Caco-2 (cell line): ENCODE measurements around the gene BLTP3A. TPM values are rescaled to one million over a fixed set of nuclear protein-coding genes. Genes with fewer than 3 reads are reported as not detected.

ENCODE experiments used
- BruUV-seq: library from RNA; stranded (reverse); fragments of 400-500 nt; replicated peaks from 2 replicates; lab custom pipeline; 2021; lab: Mats Ljungman, UMichigan
- CTCF ChIA-PET: fragments of 300-600 bp; sonication (Branson Sonifier 250); formaldehyde crosslinking; loops from one replicate; lab custom pipeline; 2022; ENCODE audit warnings: antibody characterized with exemption; lab: Charles Lee
- POLR2A ChIA-PET: fragments of 300-600 bp; sonication (Branson Sonifier 250); formaldehyde crosslinking; loops from one replicate; lab custom pipeline; 2022; ENCODE audit warnings: antibody characterized with exemption; lab: Charles Lee
- DNase-seq, 2 experiments: peaks; one replicate each; pipeline versions ENCODE4 v3.0.0 to v3.0.0-alpha.2; 2020 to 2022
- H3K27me3 ChIP-seq: replicated peaks from 2 replicates; pipeline ENCODE4 v1.6.0; 2011; ENCODE audit warnings: low read length; ENCODE audit not compliant: control insufficient read depth, insufficient read depth
- H3K36me3 ChIP-seq: 2 replicates; pipeline ENCODE4 v1.5.1; 2011; ENCODE audit warnings: low read length; ENCODE audit not compliant: control insufficient read depth, insufficient read depth
- H3K4me1 ChIP-seq: fragments of 250-450 bp; sonication (Bioruptor Pico); 2 replicates; pipeline ENCODE4 v1.5.1; 2020; ENCODE audit warnings: mild to moderate bottlenecking
- H3K4me3 ChIP-seq: 2 replicates; pipeline ENCODE4 v1.5.1; 2011; ENCODE audit warnings: low read depth, mild to moderate bottlenecking, control low read depth, low read length
- H3K9me3 ChIP-seq: fragments of 250-450 bp; sonication (Bioruptor Pico); 2 replicates; pipeline ENCODE4 v1.5.1; 2020; ENCODE audit warnings: mild to moderate bottlenecking, moderate library complexity
- H3K27ac Mint-ChIP-seq: one replicate; pipeline ENCODE4 v1.8.0; 2022; ENCODE audit warnings: mixed read lengths; ENCODE audit not compliant: unreplicated experiment
- H3K27me3 Mint-ChIP-seq: one replicate; pipeline ENCODE4 v1.8.0; 2022; ENCODE audit warnings: mixed read lengths; ENCODE audit not compliant: insufficient read depth, unreplicated experiment
- H3K36me3 Mint-ChIP-seq: one replicate; pipeline ENCODE4 v1.8.0; 2022; ENCODE audit warnings: mild to moderate bottlenecking, mixed read lengths; ENCODE audit not compliant: insufficient read depth, unreplicated experiment
- H3K4me1 Mint-ChIP-seq: one replicate; pipeline ENCODE4 v1.8.0; 2022; ENCODE audit warnings: low read depth, mixed read lengths; ENCODE audit not compliant: unreplicated experiment
- H3K4me3 Mint-ChIP-seq: one replicate; pipeline ENCODE4 v1.8.0; 2022; ENCODE audit warnings: mild to moderate bottlenecking, moderate library complexity, mixed read lengths; ENCODE audit not compliant: unreplicated experiment
- H3K9me3 Mint-ChIP-seq: one replicate; pipeline ENCODE4 v1.8.0; 2022; ENCODE audit warnings: mixed read lengths; ENCODE audit not compliant: unreplicated experiment
- intact Hi-C: fragments of 100-400 bp; cut with micrococcal nuclease; formaldehyde crosslinking; loops from one replicate; pipeline ENCODE4 v1.10.0; 2022; ENCODE audit not compliant: unreplicated experiment
- total RNA-seq: library from RNA; stranded (reverse); gene quantifications from 2 replicates; pipeline ENCODE4 v1.2.3, GENCODE V29; 2022
- TF ChIP-seq, protein P1 (sequence below), 2 experiments: fragments of 200-600 bp in 1 of 2; IDR thresholded peaks; 1 replicate in 1 of 2; 2 replicates in 1 of 2; pipeline versions ENCODE4 v1.5.1 to v1.8.0; 2011 to 2022; ENCODE audit warnings: antibody characterized with exemption in 1 of 2, control low read depth in 1 of 2, inconsistent platforms in 1 of 2, low read depth in 1 of 2, low read length in 1 of 2, mild to moderate bottlenecking in 1 of 2, moderate library complexity in 1 of 2; ENCODE audit not compliant: insufficient read depth in 1 of 2, severe bottlenecking in 1 of 2, unreplicated experiment in 1 of 2

The BLTP3A gene
- total RNA-seq, 1 experiment from 2014 or later: 41.6 TPM

DNA sequence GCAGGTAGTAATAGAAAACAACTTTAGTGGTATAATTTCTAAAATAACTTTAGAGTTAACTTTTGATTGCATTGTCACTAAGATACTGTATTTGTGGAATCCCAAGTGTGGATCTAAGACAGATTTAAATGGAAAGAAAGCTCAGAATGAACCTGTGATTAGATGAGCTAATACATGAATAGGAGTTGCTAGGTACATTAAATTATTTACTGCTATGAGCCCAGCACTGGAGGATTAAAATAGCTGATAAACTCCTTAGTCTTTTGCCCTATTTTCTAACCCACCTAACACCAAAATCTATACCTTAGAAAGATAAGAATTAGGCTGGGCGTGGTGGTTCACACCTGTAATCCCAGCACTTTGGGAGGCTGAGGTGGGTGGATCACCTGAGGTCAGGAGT is 23.7 kb upstream of the BLTP3A start:
- ChIA-PET POLR2A (interaction anchor here (0.7 kb wide), 1 partner anchor 24 kb away, joined by 3 read pairs; the partner anchor contains the start of gene BLTP3A), CTCF (interaction anchor here (0.6 kb wide), 1 partner anchor 376 kb away, joined by 3 read pairs; no protein-coding TSS in a partner anchor)
- Mint-ChIP-seq H3K27me3 (no peaks in the 10 kb centered on the region), H3K4me1 (no peaks in the 10 kb centered on the region), H3K27ac (no peak overlapping the region), H3K36me3 (peaks cover 91% of the 10 kb centered on the region), H3K9me3 (no peaks in the 10 kb centered on the region), H3K4me3 (no peak overlapping the region)
- intact Hi-C loops: no loop called here
- no peaks in the 10 kb centered on the region for H3K9me3 ChIP-seq
- BruUV-seq: no TSS peak
- DNase-seq: no peak
- TF ChIP-seq, protein P1, sequence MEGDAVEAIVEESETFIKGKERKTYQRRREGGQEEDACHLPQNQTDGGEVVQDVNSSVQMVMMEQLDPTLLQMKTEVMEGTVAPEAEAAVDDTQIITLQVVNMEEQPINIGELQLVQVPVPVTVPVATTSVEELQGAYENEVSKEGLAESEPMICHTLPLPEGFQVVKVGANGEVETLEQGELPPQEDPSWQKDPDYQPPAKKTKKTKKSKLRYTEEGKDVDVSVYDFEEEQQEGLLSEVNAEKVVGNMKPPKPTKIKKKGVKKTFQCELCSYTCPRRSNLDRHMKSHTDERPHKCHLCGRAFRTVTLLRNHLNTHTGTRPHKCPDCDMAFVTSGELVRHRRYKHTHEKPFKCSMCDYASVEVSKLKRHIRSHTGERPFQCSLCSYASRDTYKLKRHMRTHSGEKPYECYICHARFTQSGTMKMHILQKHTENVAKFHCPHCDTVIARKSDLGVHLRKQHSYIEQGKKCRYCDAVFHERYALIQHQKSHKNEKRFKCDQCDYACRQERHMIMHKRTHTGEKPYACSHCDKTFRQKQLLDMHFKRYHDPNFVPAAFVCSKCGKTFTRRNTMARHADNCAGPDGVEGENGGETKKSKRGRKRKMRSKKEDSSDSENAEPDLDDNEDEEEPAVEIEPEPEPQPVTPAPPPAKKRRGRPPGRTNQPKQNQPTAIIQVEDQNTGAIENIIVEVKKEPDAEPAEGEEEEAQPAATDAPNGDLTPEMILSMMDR (IDR thresholded peaks at IDR 0.05; ENCODE audit: insufficient read depth in 1 of 2, low read depth in 1 of 2, low read length in 1 of 2, severe bottlenecking in 1 of 2, unreplicated experiment in 1 of 2): no peak
- no peaks in the 10 kb centered on the region for H3K4me1 ChIP-seq
- no peaks in the 10 kb centered on the region for H3K27me3 ChIP-seq
- H3K36me3 ChIP-seq: no peaks in the 10 kb centered on the region; the same call in 1 of the 2 replicates
- H3K4me3 ChIP-seq: no peak overlapping the region

DNA sequence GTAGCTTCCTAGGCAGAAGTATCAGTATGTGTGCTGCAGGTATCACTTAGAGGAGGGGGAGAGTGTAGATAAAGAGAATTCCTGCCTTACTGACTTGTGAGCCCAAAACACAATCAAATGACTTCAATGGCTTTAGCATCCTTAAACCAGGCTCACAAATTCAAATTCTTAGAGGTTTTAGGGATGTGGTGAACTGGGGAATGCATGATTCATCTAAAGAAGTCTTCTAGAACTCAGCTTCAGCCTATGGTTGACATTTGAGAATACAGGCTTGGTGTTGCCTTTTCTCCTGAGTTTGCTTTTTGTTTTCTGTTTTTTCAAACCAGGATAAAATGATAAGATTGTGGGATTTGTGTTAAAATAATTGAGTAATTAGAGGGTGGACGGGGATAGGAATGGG is 20.2 kb upstream of the BLTP3A start:
- peaks cover 79% of the 10 kb centered on the region for H3K36me3 Mint-ChIP-seq
- Histone ChIP-seq H3K36me3 (no peaks in the 10 kb centered on the region), H3K4me3 (no peak overlapping the region), H3K9me3 (no peaks in the 10 kb centered on the region), H3K4me1 (no peaks in the 10 kb centered on the region), H3K27me3 (no peaks in the 10 kb centered on the region)
- H3K27ac Mint-ChIP-seq: no peak overlapping the region
- H3K27me3 Mint-ChIP-seq: no peaks in the 10 kb centered on the region
- no peaks in the 10 kb centered on the region for H3K4me1 Mint-ChIP-seq
- TF ChIP-seq, protein P1 (IDR thresholded peaks at IDR 0.05; ENCODE audit: insufficient read depth in 1 of 2, low read depth in 1 of 2, low read length in 1 of 2, severe bottlenecking in 1 of 2, unreplicated experiment in 1 of 2): no peak
- H3K9me3 Mint-ChIP-seq: no peaks in the 10 kb centered on the region
- no peak overlapping the region for H3K4me3 Mint-ChIP-seq
- BruUV-seq: no TSS peak
- intact Hi-C loops: no loop called here
- CTCF ChIA-PET: no interaction called here
- POLR2A ChIA-PET: no interaction called here
- no peak for DNase-seq

DNA sequence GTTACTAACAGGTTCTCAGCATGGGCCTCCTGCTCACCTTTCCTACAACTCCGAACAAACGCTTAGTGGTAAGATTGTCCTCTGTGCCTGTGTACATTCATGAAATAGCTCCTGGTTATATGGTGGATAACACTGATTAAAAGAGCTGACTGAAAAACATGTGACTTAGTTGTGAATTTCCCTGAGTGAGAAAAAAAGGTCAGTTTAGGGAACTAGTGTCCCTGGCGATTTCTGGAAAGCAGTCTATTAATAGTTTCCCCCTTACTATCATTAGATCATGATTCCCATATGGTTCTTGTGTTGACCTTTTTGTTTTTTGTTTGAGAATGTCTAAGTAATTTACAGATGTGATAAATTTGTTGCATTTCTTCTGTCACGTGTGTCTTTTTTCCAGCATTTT is 18.9 kb upstream of the BLTP3A start:
- no peak for DNase-seq
- Histone ChIP-seq H3K9me3 (no peaks in the 10 kb centered on the region), H3K4me3 (no peak overlapping the region), H3K36me3 (no peaks in the 10 kb centered on the region), H3K27me3 (no peaks in the 10 kb centered on the region), H3K4me1 (no peaks in the 10 kb centered on the region)
- no TSS peak for BruUV-seq
- Mint-ChIP-seq H3K27me3 (no peaks in the 10 kb centered on the region), H3K9me3 (no peaks in the 10 kb centered on the region), H3K4me3 (no peak overlapping the region), H3K36me3 (peaks cover 67% of the 10 kb centered on the region), H3K4me1 (no peaks in the 10 kb centered on the region), H3K27ac (no peak overlapping the region)
- intact Hi-C loops: no loop called here
- TF ChIP-seq, protein P1 (IDR thresholded peaks at IDR 0.05; ENCODE audit: insufficient read depth in 1 of 2, low read depth in 1 of 2, low read length in 1 of 2, severe bottlenecking in 1 of 2, unreplicated experiment in 1 of 2): no peak
- ChIA-PET POLR2A (no interaction called here), CTCF (no interaction called here)
